BLaER1 treated with 17β-estradiol and CSF1 and Interleukin-3, amounts not matched to agents 10 nM and 100 nM (cell line): Measurements from ENCODE around the gene PSD.
A peak's percentile ranks its signal among the peaks of the same experiment; 100 is the strongest.

Experiments
- H3K27ac ChIP-seq, 11 experiments: shearing (Covaris generic); formaldehyde crosslinking; 2 replicates each; pipeline ENCODE4 v1.8.1; 2022
- H3K27me3 ChIP-seq, 11 experiments: shearing (Covaris generic); formaldehyde crosslinking; 2 replicates each; pipeline ENCODE4 v1.8.1; 2022
- H3K36me3 ChIP-seq, 11 experiments: shearing (Covaris generic); formaldehyde crosslinking; 2 replicates each; pipeline ENCODE4 v1.8.1; 2022
- H3K4me1 ChIP-seq, 10 experiments: shearing (Covaris generic); formaldehyde crosslinking; 2 replicates each; pipeline ENCODE4 v1.8.1; 2022
- H3K4me2 ChIP-seq, 11 experiments: shearing (Covaris generic); formaldehyde crosslinking; 2 replicates each; pipeline ENCODE4 v1.8.1; 2022
- H3K4me3 ChIP-seq, 10 experiments: shearing (Covaris generic); formaldehyde crosslinking; 2 replicates each; pipeline ENCODE4 v1.8.1; 2022
- H3K9ac ChIP-seq, 11 experiments: shearing (Covaris generic); formaldehyde crosslinking; 2 replicates each; pipeline ENCODE4 v1.8.1; 2022
- H3K9me3 ChIP-seq, 11 experiments: shearing (Covaris generic); formaldehyde crosslinking; replicated peaks in 1 of 11; 2 replicates each; pipeline ENCODE4 v1.8.1; 2022
- H4K20me1 ChIP-seq, 11 experiments: shearing (Covaris generic); formaldehyde crosslinking; 2 replicates each; pipeline ENCODE4 v1.8.1; 2022
- Cebpa-rat ChIP-seq, 11 experiments: shearing (Covaris generic); IDR thresholded peaks; 2 replicates each; pipeline ENCODE4 v1.8.1; 2022

Gene PSD

GRCh38 chr10:102396730-102397151 is 21.8 kb downstream of the PSD start:
- Histone ChIP-seq H3K9ac (peak overlapping the region; percentile 78 to 97 (median 86); a peak in 19 of 22 replicates), H4K20me1 (peaks cover 0 to 53% (median 22%) of the 10 kb centered on the region in 11 experiments; a peak in 15 of 22 replicates), H3K9me3 (no peaks in the 10 kb centered on the region), H3K4me1 (peaks cover 42 to 56% (median 50%) of the 10 kb centered on the region in 10 experiments), H3K27ac (peak overlapping the region in 7 of 11 experiments; percentile 85 to 97 (median 91); a peak in 9 of 22 replicates), H3K4me3 (peak overlapping the region in 9 of 10 experiments; percentile 69 to 91 (median 81); a peak in 18 of 20 replicates), H3K36me3 (peaks cover 9 to 49% (median 33%) of the 10 kb centered on the region in 11 experiments; a peak in 21 of 22 replicates), H3K27me3 (no peaks in the 10 kb centered on the region), H3K4me2 (peak overlapping the region; percentile 86 to 100 (median 97); a peak in 21 of 22 replicates)
- TF ChIP-seq Cebpa-rat (IDR thresholded peaks at IDR 0.05), result no peak

- no peaks in the 10 kb centered on the region for H3K9me3 ChIP-seq
- peak overlapping the region; percentile 86 to 100 (median 97) for H3K4me2 ChIP-seq
- H4K20me1 ChIP-seq, result peaks cover 0 to 48% (median 22%) of the 10 kb centered on the region in 11 experiments; a peak in 15 of 22 replicates
- no peaks in the 10 kb centered on the region for H3K27me3 ChIP-seq
- H3K4me1 ChIP-seq, result peaks cover 42 to 56% (median 50%) of the 10 kb centered on the region in 10 experiments
- peaks cover 5 to 45% (median 28%) of the 10 kb centered on the region in 11 experiments; a peak in 21 of 22 replicates for H3K36me3 ChIP-seq
- H3K9ac ChIP-seq, result peak overlapping the region; percentile 78 to 97 (median 86)
- H3K4me3 ChIP-seq, result peak overlapping the region; percentile 64 to 91 (median 76)
- H3K27ac ChIP-seq, result peak overlapping the region; percentile 58 to 97 (median 87); a peak in 21 of 22 replicates
- no peak for TF ChIP-seq Cebpa-rat (IDR thresholded peaks at IDR 0.05)
Measured at GRCh38 chr10:102396317-102396650, 22.3 kb downstream of the PSD start.

- Histone ChIP-seq H3K4me3 (peak within 1 kb of the TSS; percentile 64 to 91 (median 76)), H3K27ac (peak within 1 kb of the TSS; percentile 74 to 97 (median 88))
- no peak for TF ChIP-seq Cebpa-rat (IDR thresholded peaks at IDR 0.05)
Measured at GRCh38 chr10:102395400-102396316, 22.9 kb downstream of the PSD start, which contains the start of gene NFKB2. Gene NFKB2 (plus strand): TSS chr10:102395705. CDS start chr10:102395960, 255 bp downstream.

GRCh38 chr10:102394801-102395399 is 23.7 kb downstream of the PSD start:
- H3K4me1 ChIP-seq, result peaks cover 38 to 50% (median 47%) of the 10 kb centered on the region in 10 experiments
- H3K36me3 ChIP-seq, result peaks cover 4 to 31% (median 15%) of the 10 kb centered on the region in 11 experiments; a peak in 16 of 22 replicates
- peak overlapping the region; percentile 78 to 97 (median 86) for H3K9ac ChIP-seq
- H3K27ac ChIP-seq, result peak overlapping the region; percentile 74 to 97 (median 88)
- H3K4me2 ChIP-seq, result peak overlapping the region; percentile 86 to 100 (median 98)
- TF ChIP-seq Cebpa-rat (IDR thresholded peaks at IDR 0.05), result no peak
- H3K4me3 ChIP-seq, result peak overlapping the region; percentile 64 to 91 (median 76)
- H3K9me3 ChIP-seq, result no peaks in the 10 kb centered on the region
- H3K27me3 ChIP-seq, result no peaks in the 10 kb centered on the region
- peaks cover 0 to 34% (median 18%) of the 10 kb centered on the region in 11 experiments; a peak in 15 of 22 replicates for H4K20me1 ChIP-seq

More at GRCh38 chr10:102395400-102396316, 22.9 kb downstream of the PSD start, which contains the start of gene NFKB2:
- Histone ChIP-seq H3K27me3 (no peaks in the 10 kb centered on the region), H3K4me1 (peaks cover 42 to 56% (median 50%) of the 10 kb centered on the region in 10 experiments), H3K9ac (peak within 1 kb of the TSS; percentile 78 to 97 (median 86)), H3K36me3 (peaks cover 4 to 38% (median 22%) of the 10 kb centered on the region in 11 experiments; a peak in 19 of 22 replicates), H4K20me1 (peaks cover 0 to 42% (median 22%) of the 10 kb centered on the region in 11 experiments; a peak in 15 of 22 replicates), H3K9me3 (no peaks in the 10 kb centered on the region), H3K4me2 (peak within 1 kb of the TSS; percentile 86 to 100 (median 99))

- H3K4me3 ChIP-seq, result peak overlapping the region; percentile 64 to 91 (median 76)
- H3K4me1 ChIP-seq, result peaks cover 34 to 46% (median 42%) of the 10 kb centered on the region in 10 experiments
- no peak for TF ChIP-seq Cebpa-rat (IDR thresholded peaks at IDR 0.05)
- H3K9me3 ChIP-seq, result no peaks in the 10 kb centered on the region
- peak overlapping the region; percentile 78 to 97 (median 86) for H3K9ac ChIP-seq
- peak overlapping the region; percentile 74 to 97 (median 88) for H3K27ac ChIP-seq
- no peaks in the 10 kb centered on the region for H3K27me3 ChIP-seq
- H3K4me2 ChIP-seq, result peak overlapping the region; percentile 86 to 100 (median 98)
- peaks cover 0 to 30% (median 17%) of the 10 kb centered on the region in 11 experiments; a peak in 12 of 22 replicates for H4K20me1 ChIP-seq
- peaks cover 4 to 27% (median 14%) of the 10 kb centered on the region in 11 experiments; a peak in 16 of 22 replicates for H3K36me3 ChIP-seq
Measured at GRCh38 chr10:102394079-102394800, 24.3 kb downstream of the PSD start.

- peak overlapping the region; percentile 64 to 91 (median 76) for H3K4me3 ChIP-seq
- peaks cover 4 to 21% (median 12%) of the 10 kb centered on the region in 11 experiments; a peak in 16 of 22 replicates for H3K36me3 ChIP-seq
- H3K4me1 ChIP-seq, result peaks cover 27 to 39% (median 35%) of the 10 kb centered on the region in 10 experiments
- peak overlapping the region; percentile 86 to 100 (median 98) for H3K4me2 ChIP-seq
- H3K27ac ChIP-seq, result peak overlapping the region; percentile 74 to 97 (median 88)
- TF ChIP-seq Cebpa-rat (IDR thresholded peaks at IDR 0.05), result no peak
- no peaks in the 10 kb centered on the region for H3K27me3 ChIP-seq
- peak overlapping the region; percentile 78 to 97 (median 86) for H3K9ac ChIP-seq
- peaks cover 0 to 24% (median 14%) of the 10 kb centered on the region in 11 experiments; a peak in 12 of 22 replicates for H4K20me1 ChIP-seq
- no peaks in the 10 kb centered on the region for H3K9me3 ChIP-seq
Measured at GRCh38 chr10:102393411-102394078, 25.0 kb downstream of the PSD start.

- H3K9ac ChIP-seq, result peak overlapping the region in 1 of 11 experiments; percentile 97; a peak in 1 of 22 replicates
- no peak overlapping the region for H3K27ac ChIP-seq
- peaks cover 0 to 9% (median 0%) of the 10 kb centered on the region in 11 experiments; a peak in 4 of 22 replicates for H3K36me3 ChIP-seq
- H3K4me3 ChIP-seq, result no peak overlapping the region
- H4K20me1 ChIP-seq, result peaks cover 0 to 12% (median 9%) of the 10 kb centered on the region in 11 experiments; a peak in 10 of 22 replicates
- peaks cover 24 to 32% (median 29%) of the 10 kb centered on the region in 10 experiments for H3K4me1 ChIP-seq
- H3K4me2 ChIP-seq, result peak overlapping the region in 2 of 11 experiments; percentile 95; a peak in 2 of 22 replicates
- no peaks in the 10 kb centered on the region for H3K9me3 ChIP-seq
- no peak for TF ChIP-seq Cebpa-rat (IDR thresholded peaks at IDR 0.05)
- H3K27me3 ChIP-seq, result no peaks in the 10 kb centered on the region
Measured at GRCh38 chr10:102392306-102392705, 26.3 kb downstream of the PSD start.
